PC-9 (cell line): ENCODE data around the gene ETFA. TPM values are rescaled to one million over a fixed set of nuclear protein-coding genes. Genes with fewer than 3 reads are reported as not detected.
A peak's percentile ranks its signal among the peaks of the same experiment; 100 is the strongest.

Experiments
- BruUV-seq: library from RNA; stranded (reverse); fragments of 400-500 nt; replicated peaks from 2 replicates; lab custom pipeline; 2021; lab: Mats Ljungman, UMichigan
- CTCF ChIA-PET: fragments of 300-600 bp; sonication (Branson Sonifier 250); formaldehyde crosslinking; loops from one replicate; lab custom pipeline; 2022; ENCODE audit warnings: antibody characterized with exemption; lab: Charles Lee
- POLR2A ChIA-PET: fragments of 300-600 bp; sonication (Branson Sonifier 250); formaldehyde crosslinking; loops from one replicate; lab custom pipeline; 2022; ENCODE audit warnings: antibody characterized with exemption; ENCODE audit not compliant: unreplicated experiment; lab: Charles Lee
- DNase-seq, 2 experiments: peaks; one replicate each; pipeline versions ENCODE4 v3.0.0 to v3.0.0-alpha.2; 2015 to 2022; ENCODE audit warnings: mixed read lengths in 1 of 2
- H2AFZ ChIP-seq: fragments of 200-600 bp; sonication (generic); 2 replicates; pipeline ENCODE4 v1.8.1; 2017; ENCODE audit warnings: antibody characterized with exemption
- H3F3A ChIP-seq: fragments of 200-600 bp; sonication (generic); 2 replicates; pipeline ENCODE4 v1.8.1; 2017; ENCODE audit warnings: antibody characterized with exemption, mild to moderate bottlenecking, low read depth; ENCODE audit not compliant: insufficient read depth
- H3K27ac ChIP-seq: fragments of 200-600 bp; sonication (generic); 2 replicates; pipeline ENCODE4 v1.6.1; 2016; ENCODE audit warnings: mixed run types
- H3K27me3 ChIP-seq: fragments of 200-600 bp; sonication (generic); 2 replicates; pipeline ENCODE4 v1.6.1; 2016; ENCODE audit warnings: low read depth, mixed run types; ENCODE audit not compliant: insufficient read depth
- H3K36me3 ChIP-seq: fragments of 200-600 bp; sonication (generic); 2 replicates; pipeline ENCODE4 v1.6.1; 2016; ENCODE audit warnings: low read depth, mixed run types
- H3K4me1 ChIP-seq: fragments of 200-600 bp; sonication (generic); replicated peaks from 2 replicates; pipeline ENCODE4 v1.6.1; 2016; ENCODE audit warnings: mixed run types; ENCODE audit not compliant: insufficient read depth
- H3K4me2 ChIP-seq: fragments of 200-600 bp; sonication (generic); 2 replicates; pipeline ENCODE4 v1.6.1; 2017; ENCODE audit warnings: mixed run types
- H3K4me3 ChIP-seq: fragments of 200-600 bp; sonication (generic); 2 replicates; pipeline ENCODE4 v1.6.1; 2016; ENCODE audit warnings: mixed run types
- H3K79me2 ChIP-seq: fragments of 200-600 bp; sonication (generic); 2 replicates; pipeline ENCODE4 v1.6.1; 2017; ENCODE audit warnings: low read depth, mixed run types
- H3K9me2 ChIP-seq: fragments of 200-600 bp; sonication (generic); 2 replicates; pipeline ENCODE4 v1.8.1; 2017; ENCODE audit warnings: mild to moderate bottlenecking; ENCODE audit not compliant: insufficient read depth
- H3K9me3 ChIP-seq: fragments of 200-600 bp; sonication (generic); 2 replicates; pipeline ENCODE4 v1.8.1; 2016; ENCODE audit warnings: low read depth; ENCODE audit not compliant: insufficient read depth
- H4K20me1 ChIP-seq: fragments of 200-600 bp; sonication (generic); 2 replicates; pipeline ENCODE4 v1.8.1; 2017; ENCODE audit not compliant: insufficient read depth
- CTCF ChIP-seq: fragments of 200-600 bp; sonication (generic); conservative IDR thresholded peaks from 2 replicates; pipeline ENCODE4 v1.6.1; 2017; ENCODE audit warnings: mixed run types, antibody characterized with exemption, mild to moderate bottlenecking, moderate library complexity
- EZH2 ChIP-seq: fragments of 200-600 bp; sonication (generic); IDR thresholded peaks from 2 replicates; pipeline ENCODE4 v1.8.0; 2017; ENCODE audit warnings: antibody characterized with exemption, low read depth
- intact Hi-C: fragments of 100-400 bp; cut with micrococcal nuclease; formaldehyde crosslinking; loops from one replicate; pipeline ENCODE4 v1.10.0; 2022; ENCODE audit not compliant: unreplicated experiment
- total RNA-seq: library from RNA; stranded (reverse); gene quantifications from 2 replicates; pipeline ENCODE4 v1.2.3, GENCODE V29; 2021

The ETFA gene
- total RNA-seq, 1 experiment from 2014 or later, result 187 TPM

DNA sequence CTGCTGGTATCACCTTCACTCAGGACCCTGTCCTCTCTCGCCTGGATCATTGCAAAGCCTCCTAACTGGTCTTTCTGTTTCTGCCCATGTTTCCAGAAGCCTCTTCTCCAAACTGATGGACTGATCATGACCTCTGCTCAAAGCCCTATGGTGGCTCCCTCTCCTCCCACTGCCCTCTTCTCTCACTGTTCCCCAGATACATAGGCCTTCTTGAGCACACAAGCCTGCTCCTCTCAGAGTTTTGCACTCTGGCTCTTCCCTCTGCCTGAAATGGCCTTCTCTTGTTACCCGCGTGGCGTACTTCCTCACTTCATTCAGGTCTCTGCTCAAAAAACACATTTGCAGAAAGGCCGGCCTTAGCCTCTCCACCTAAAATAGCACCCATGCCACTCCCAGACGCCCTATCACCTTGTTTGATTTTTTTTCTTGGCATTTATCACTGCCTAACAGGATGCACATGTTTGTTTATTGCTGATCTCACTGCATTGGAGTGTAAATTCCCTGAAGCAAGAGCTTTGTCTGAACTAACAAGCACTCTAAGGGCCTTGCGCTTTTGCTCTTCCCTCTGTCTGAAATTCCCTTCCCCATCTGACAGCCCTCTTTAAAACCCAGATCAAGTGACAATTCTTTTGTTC is 1.4 kb upstream of the ETFA start:
- peaks cover 13% of the 10 kb centered on the region for H4K20me1 ChIP-seq
- peaks cover 35% of the 10 kb centered on the region for H3F3A ChIP-seq
- BruUV-seq, result no TSS peak
- H3K36me3 ChIP-seq, result peaks cover 8% of the 10 kb centered on the region; the same call in 1 of the 2 replicates
- no peaks in the 10 kb centered on the region for H3K9me3 ChIP-seq
- peak overlapping the region; percentile 35; the same call in 1 of the 2 replicates for H3K4me3 ChIP-seq
- H3K9me2 ChIP-seq, result no peaks in the 10 kb centered on the region
- peaks cover 35% of the 10 kb centered on the region for H3K79me2 ChIP-seq
- intact Hi-C loops, result loop anchor here (2.0 to 5.0 kb wide), 2 partner anchors 14 to 35 kb away; no protein-coding TSS in a partner anchor
- POLR2A ChIA-PET, result interaction anchor here (0.5 to 0.7 kb wide), 3 partner anchors 33 to 721 kb away, joined by 3 to 4 read pairs (median 3); no protein-coding TSS in a partner anchor
- H2AFZ ChIP-seq, result peak overlapping the region; percentile 57
- peak overlapping the region; percentile 98 for H3K27ac ChIP-seq
- H3K4me2 ChIP-seq, result peak overlapping the region; percentile 99
- H3K27me3 ChIP-seq, result no peaks in the 10 kb centered on the region
- CTCF ChIA-PET, result interaction anchor here (0.5 to 0.6 kb wide), 2 partner anchors 16 to 21 kb away, joined by 3 read pairs; no protein-coding TSS in a partner anchor
- H3K4me1 ChIP-seq, result peaks cover 55% of the 10 kb centered on the region
- DNase-seq, result peak; percentile 60 to 97
- no peak for TF ChIP-seq CTCF
- TF ChIP-seq EZH2, result no peak

GRCh38 chr15:76310475-76311099 is 682 bp downstream of the ETFA start:
- Histone ChIP-seq H3K9me2 (no peaks in the 10 kb centered on the region), H3F3A (peaks cover 35% of the 10 kb centered on the region), H3K36me3 (peaks cover 16% of the 10 kb centered on the region; the same call in 1 of the 2 replicates), H3K27me3 (no peaks in the 10 kb centered on the region), H3K27ac (peak overlapping the region; percentile 98), H3K4me3 (peak overlapping the region; percentile 94), H4K20me1 (peaks cover 23% of the 10 kb centered on the region), H3K4me2 (peak overlapping the region; percentile 99), H3K9me3 (no peaks in the 10 kb centered on the region), H3K79me2 (peaks cover 55% of the 10 kb centered on the region), H2AFZ (peak overlapping the region; percentile 80), H3K4me1 (peaks cover 60% of the 10 kb centered on the region)
- no peak for TF ChIP-seq CTCF
- no peak for DNase-seq
- POLR2A ChIA-PET, result interaction anchor here (0.6 to 0.7 kb wide), 2 partner anchors 37 to 39 kb away, joined by 5 to 6 read pairs; no protein-coding TSS in a partner anchor
- CTCF ChIA-PET, result interaction anchor here (0.7 kb wide), 1 partner anchor 508 kb away, joined by 7 read pairs; no protein-coding TSS in a partner anchor
- no TSS peak for BruUV-seq
- intact Hi-C loops, result loop anchor here (5.0 kb wide), 1 partner anchor 37 kb away; no protein-coding TSS in a partner anchor

- DNase-seq, result no peak
- peak overlapping the region; percentile 99 for H3K4me2 ChIP-seq
- no peaks in the 10 kb centered on the region for H3K9me2 ChIP-seq
- BruUV-seq, result no TSS peak
- ChIA-PET POLR2A (interaction anchor here (0.6 to 0.7 kb wide), 2 partner anchors 36 to 39 kb away, joined by 5 to 6 read pairs; no protein-coding TSS in a partner anchor), CTCF (interaction anchor here (0.7 kb wide), 1 partner anchor 508 kb away, joined by 7 read pairs; no protein-coding TSS in a partner anchor)
- H2AFZ ChIP-seq, result no peak overlapping the region
- TF ChIP-seq CTCF, result no peak
- H3K4me3 ChIP-seq, result peak overlapping the region; percentile 94
- no peaks in the 10 kb centered on the region for H3K27me3 ChIP-seq
- H3K4me1 ChIP-seq, result peaks cover 52% of the 10 kb centered on the region
- H3K9me3 ChIP-seq, result no peaks in the 10 kb centered on the region
- H3K27ac ChIP-seq, result 0 out of 2 replicates have a peak overlapping the region, but pooled peaks have one; percentile 98
- H3F3A ChIP-seq, result peaks cover 32% of the 10 kb centered on the region
- intact Hi-C loops, result loop anchor here (5.0 kb wide), 1 partner anchor 38 kb away; no protein-coding TSS in a partner anchor
- H3K36me3 ChIP-seq, result peaks cover 16% of the 10 kb centered on the region; the same call in 1 of the 2 replicates
- H4K20me1 ChIP-seq, result peaks cover 31% of the 10 kb centered on the region
- H3K79me2 ChIP-seq, result peaks cover 64% of the 10 kb centered on the region
Measured at GRCh38 chr15:76309601-76310330, 1.5 kb downstream of the ETFA start.
